Measurements from ENCODE around the gene AGBL4.

Gene AGBL4

DNA sequence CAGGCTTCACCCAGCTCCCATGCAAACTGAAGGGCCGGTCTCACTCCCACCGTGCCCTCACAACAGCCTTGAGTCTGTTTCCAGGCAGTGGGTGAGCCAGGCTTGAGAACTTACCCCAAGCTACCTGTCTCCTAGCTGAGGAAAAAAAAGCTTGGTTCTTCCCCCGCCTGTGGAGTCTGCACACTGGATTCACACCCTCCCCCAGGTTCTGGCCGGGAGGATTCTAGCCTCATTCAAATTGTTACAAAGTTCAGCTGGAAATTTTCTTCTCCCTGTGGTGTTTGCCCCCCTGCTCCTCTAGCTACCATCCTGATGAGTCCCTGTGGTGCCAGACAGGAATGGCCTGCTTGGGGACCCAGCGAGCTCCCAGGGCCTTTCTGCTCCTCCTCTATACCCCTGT lies 471.7 kb downstream of the AGBL4 start:
- TF ChIP-seq, protein P1, sequence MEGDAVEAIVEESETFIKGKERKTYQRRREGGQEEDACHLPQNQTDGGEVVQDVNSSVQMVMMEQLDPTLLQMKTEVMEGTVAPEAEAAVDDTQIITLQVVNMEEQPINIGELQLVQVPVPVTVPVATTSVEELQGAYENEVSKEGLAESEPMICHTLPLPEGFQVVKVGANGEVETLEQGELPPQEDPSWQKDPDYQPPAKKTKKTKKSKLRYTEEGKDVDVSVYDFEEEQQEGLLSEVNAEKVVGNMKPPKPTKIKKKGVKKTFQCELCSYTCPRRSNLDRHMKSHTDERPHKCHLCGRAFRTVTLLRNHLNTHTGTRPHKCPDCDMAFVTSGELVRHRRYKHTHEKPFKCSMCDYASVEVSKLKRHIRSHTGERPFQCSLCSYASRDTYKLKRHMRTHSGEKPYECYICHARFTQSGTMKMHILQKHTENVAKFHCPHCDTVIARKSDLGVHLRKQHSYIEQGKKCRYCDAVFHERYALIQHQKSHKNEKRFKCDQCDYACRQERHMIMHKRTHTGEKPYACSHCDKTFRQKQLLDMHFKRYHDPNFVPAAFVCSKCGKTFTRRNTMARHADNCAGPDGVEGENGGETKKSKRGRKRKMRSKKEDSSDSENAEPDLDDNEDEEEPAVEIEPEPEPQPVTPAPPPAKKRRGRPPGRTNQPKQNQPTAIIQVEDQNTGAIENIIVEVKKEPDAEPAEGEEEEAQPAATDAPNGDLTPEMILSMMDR (IDR thresholded peaks at IDR 0.05; ENCODE audit: low read depth, low read length, missing control alignments) = no peak
- no peak overlapping the region for H3K4me3 ChIP-seq (replicated peaks; ENCODE audit: low read depth, low read length)

DNA sequence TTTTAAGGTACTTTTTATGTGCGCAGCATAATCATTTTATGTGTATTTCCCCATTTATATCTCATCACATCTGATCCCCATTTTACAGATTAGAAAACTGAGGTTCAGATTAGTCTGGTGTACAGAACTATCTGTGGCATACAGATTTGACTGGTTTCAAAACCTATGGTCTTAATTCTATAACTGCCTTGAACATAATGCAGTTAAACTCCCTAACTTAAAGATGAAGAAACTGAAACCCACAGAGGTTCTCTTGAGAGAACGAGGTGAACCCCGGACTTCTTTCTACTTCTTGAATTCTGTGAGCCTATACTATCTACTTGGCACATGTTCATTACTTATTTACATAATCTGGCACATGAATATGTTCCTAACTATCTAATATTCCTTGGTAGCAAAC lies 479.1 kb downstream of the AGBL4 start:
- no peak for DNase-seq (ENCODE audit: extremely low read depth, low read depth)
- H3K4me3 ChIP-seq (replicated peaks; ENCODE audit: low read depth, low read length) = no peak overlapping the region
- TF ChIP-seq, protein P1 (IDR thresholded peaks at IDR 0.05; ENCODE audit: low read depth, low read length, missing control alignments) = no peak

More for the DNA sequence above, 471.7 kb downstream of the AGBL4 start:
- DNase-seq (ENCODE audit: extremely low read depth, low read depth) = no peak

DNA sequence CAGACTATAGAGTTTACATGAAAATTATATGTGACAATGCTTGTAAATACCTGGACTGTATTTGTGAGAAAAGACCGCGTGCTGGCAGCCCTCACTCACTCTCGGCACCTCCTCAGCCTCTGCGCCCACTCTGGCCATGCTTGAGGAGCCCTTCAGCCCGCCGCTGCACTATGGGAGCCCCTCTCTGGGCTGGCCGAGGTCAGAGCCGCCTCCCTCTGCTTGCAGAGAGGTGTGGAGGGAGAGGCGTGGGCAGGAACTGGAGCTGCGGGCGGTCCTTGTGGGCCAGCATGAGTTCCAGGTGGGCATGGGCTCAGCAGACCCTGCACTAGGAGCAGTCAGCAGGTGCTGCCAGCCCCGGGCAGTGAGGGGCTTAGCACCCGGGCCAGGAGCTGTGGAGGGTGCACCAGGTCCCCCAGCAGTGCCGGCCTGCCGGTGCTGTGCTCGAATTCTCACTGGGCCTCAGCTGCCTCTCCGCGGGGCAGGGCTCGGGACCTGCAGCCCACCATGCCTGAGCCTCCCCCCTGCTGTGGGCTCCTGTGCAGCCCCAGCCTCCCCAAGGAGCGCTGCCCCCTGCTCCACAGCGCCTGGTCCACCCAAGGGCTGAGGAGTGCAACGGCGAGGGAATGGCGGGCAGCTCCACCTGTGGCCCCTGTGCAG lies 482.5 kb downstream of the AGBL4 start:
- DNase-seq (ENCODE audit: extremely low read depth, low read depth) = no peak
- TF ChIP-seq, protein P1 (IDR thresholded peaks at IDR 0.05; ENCODE audit: low read depth, low read length, missing control alignments) = no peak
- H3K4me3 ChIP-seq (replicated peaks; ENCODE audit: low read depth, low read length) = no peak overlapping the region

DNA sequence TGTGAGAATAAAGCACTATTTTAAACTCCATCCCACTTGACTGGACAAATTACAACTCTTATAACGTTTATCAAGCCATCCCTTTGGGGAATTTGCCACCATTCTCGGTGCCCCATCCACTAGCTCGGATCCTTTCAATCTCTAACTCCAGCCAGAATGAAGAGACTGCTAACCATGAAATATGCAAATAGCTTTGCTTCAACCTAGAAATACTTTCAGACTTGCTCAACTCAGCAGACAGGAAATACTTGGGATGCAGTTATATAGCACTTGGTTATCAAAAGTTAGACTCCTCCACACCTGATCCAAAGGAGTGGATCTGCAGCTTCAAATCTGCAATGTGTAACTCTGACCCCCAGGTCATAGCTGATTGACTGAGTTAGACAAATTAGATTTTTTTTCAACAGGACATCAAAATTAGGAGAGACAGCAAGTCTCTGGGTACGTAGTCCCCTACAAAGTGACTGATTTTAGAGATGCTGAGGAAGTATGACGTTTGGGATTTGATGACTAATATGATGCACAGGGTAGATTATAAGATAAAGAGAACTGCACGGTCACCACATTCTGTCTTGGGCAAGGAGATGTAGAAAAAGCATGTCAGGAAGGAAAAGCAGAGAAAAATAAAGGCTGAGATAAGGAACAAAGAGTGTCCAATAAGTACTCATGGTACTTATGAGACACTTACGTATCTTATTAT lies 496.0 kb downstream of the AGBL4 start:
- TF ChIP-seq, protein P1 (IDR thresholded peaks at IDR 0.05; ENCODE audit: low read depth, low read length, missing control alignments) = no peak
- H3K4me3 ChIP-seq (replicated peaks; ENCODE audit: low read depth, low read length) = no peak overlapping the region
- DNase-seq (ENCODE audit: extremely low read depth, low read depth) = no peak

DNA sequence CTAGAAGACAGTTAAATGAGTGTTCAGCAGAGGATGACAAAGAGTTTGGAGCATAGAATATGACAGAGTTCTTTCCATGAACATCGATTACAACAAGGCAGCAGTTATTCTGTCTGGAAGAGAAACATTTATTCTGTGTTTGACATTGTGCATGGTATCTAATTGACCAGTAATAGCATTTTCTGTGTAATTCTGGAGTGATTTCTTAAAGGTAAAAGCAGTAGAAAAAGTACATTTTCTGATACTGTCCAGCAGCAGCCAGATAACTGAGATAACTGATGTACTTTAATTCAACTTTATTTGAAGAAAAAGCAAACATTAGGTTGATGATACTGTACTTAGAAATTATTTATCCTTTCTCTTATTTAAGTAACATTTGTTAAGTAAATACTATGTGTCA lies 497.1 kb downstream of the AGBL4 start:
- H3K4me3 ChIP-seq (replicated peaks; ENCODE audit: low read depth, low read length) = no peak overlapping the region
- TF ChIP-seq, protein P1 (IDR thresholded peaks at IDR 0.05; ENCODE audit: low read depth, low read length, missing control alignments) = no peak
- no peak for DNase-seq (ENCODE audit: extremely low read depth, low read depth)

DNA sequence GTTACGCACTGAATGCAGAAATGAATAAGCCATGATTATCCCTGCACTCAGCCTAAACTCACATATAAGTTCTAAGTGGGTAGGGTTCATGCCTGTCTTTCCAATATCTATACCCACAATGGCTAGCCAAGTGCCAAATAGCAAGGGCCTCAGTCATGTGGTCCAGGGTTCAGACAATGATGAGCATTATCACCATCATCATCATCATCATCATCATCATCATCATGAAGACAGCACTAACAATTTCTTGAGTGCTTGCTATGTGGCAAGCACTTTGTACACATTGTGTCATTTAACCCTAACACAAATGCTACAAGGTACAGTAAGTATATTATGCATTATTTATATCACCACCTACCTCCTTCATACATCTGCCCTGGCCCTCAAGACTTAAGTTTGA lies 500.0 kb downstream of the AGBL4 start:
- no peak for DNase-seq (ENCODE audit: extremely low read depth, low read depth)
- TF ChIP-seq, protein P1 (IDR thresholded peaks at IDR 0.05; ENCODE audit: low read depth, low read length, missing control alignments) = no peak

More for the DNA sequence above, 500.0 kb downstream of the AGBL4 start:
- no peak overlapping the region for H3K4me3 ChIP-seq (replicated peaks; ENCODE audit: low read depth, low read length)
